HEK293 (cell line): Measurements from ENCODE around the gene ZFYVE19.

ENCODE experiments used
- CTCF ChIA-PET: fragments of 350-600 bp; formaldehyde crosslinking; extraction: SDS; loops from one replicate; lab custom pipeline; 2021; ENCODE audit warnings: antibody characterized with exemption; lab: Yijun Ruan, JAX
- POLR2A ChIA-PET: fragments of 300-600 bp; formaldehyde crosslinking; extraction: SDS; loops from one replicate; lab custom pipeline; 2020; ENCODE audit warnings: antibody characterized with exemption, inconsistent platforms; lab: Yijun Ruan, JAX
- H3K27ac ChIP-seq: fragments of 200-500 bp; sonication (Bioruptor generic); 2 replicates; pipeline ENCODE4 v1.5.1; 2014; ENCODE audit warnings: low read depth, low read length, control low read depth, inconsistent platforms; ENCODE audit errors: extremely low read depth
- H3K36me3 ChIP-seq, 2 experiments: fragments of 200-500 bp in 1 of 2; sonication (Bioruptor generic) in 1 of 2; 1 replicate in 1 of 2; 2 replicates in 1 of 2; pipeline ENCODE4 v1.5.1; 2014 to 2017; ENCODE audit warnings: inconsistent platforms in 2 of 2, low read length in 2 of 2; ENCODE audit not compliant: control insufficient read depth in 2 of 2, insufficient read depth in 1 of 2
- H3K4me1 ChIP-seq: fragments of 200-500 bp; sonication (Bioruptor generic); 2 replicates; pipeline ENCODE4 v1.5.1; 2014; ENCODE audit warnings: mild to moderate bottlenecking, low read length, inconsistent platforms; ENCODE audit not compliant: control insufficient read depth, insufficient read depth
- H3K4me3 ChIP-seq: 2 replicates; pipeline ENCODE4 v1.5.1; 2011; ENCODE audit warnings: low read depth, mild to moderate bottlenecking, control low read depth, low read length, moderate library complexity
- H3K9me3 ChIP-seq: fragments of 200-500 bp; sonication (Bioruptor generic); 2 replicates; pipeline ENCODE4 v1.5.1; 2014; ENCODE audit warnings: low read depth, low read length, inconsistent platforms; ENCODE audit not compliant: control insufficient read depth, insufficient read depth
- ELK4 ChIP-seq: IDR thresholded peaks from 2 replicates; pipeline ENCODE4 v1.6.1; 2011; ENCODE audit warnings: mild to moderate bottlenecking, low read depth, low read length, borderline replicate concordance
- KLF1 ChIP-seq: fragments of 450-650 bp; formaldehyde crosslinking; IDR thresholded peaks from 2 replicates; pipeline ENCODE4 v1.5.1; 2016; ENCODE audit warnings: missing biosample characterization, missing genetic modification characterization
- MYNN ChIP-seq: fragments of 450-650 bp; formaldehyde crosslinking; IDR thresholded peaks from 2 replicates; pipeline ENCODE4 v1.5.1; 2016; ENCODE audit warnings: missing biosample characterization, missing genetic modification characterization, borderline replicate concordance
- SCRT1 ChIP-seq: fragments of 450-650 bp; formaldehyde crosslinking; IDR thresholded peaks from 2 replicates; pipeline ENCODE4 v1.5.1; 2016; ENCODE audit warnings: missing biosample characterization, missing genetic modification characterization, borderline replicate concordance
- ZBTB10 ChIP-seq: fragments of 450-650 bp; formaldehyde crosslinking; IDR thresholded peaks from 2 replicates; pipeline ENCODE4 v1.5.1; 2016; ENCODE audit warnings: missing biosample characterization, missing genetic modification characterization
- ZFHX2 ChIP-seq: fragments of 450-650 bp; formaldehyde crosslinking; conservative IDR thresholded peaks from 2 replicates; pipeline ENCODE4 v1.5.1; 2016; ENCODE audit warnings: missing biosample characterization, missing genetic modification characterization
- ZNF174 ChIP-seq: fragments of 450-650 bp; formaldehyde crosslinking; IDR thresholded peaks from 2 replicates; pipeline ENCODE4 v1.5.0; 2017; ENCODE audit warnings: missing biosample characterization, mild to moderate bottlenecking, missing genetic modification characterization
- ZNF19 ChIP-seq: fragments of 450-650 bp; formaldehyde crosslinking; IDR thresholded peaks from 2 replicates; pipeline ENCODE4; 2016; ENCODE audit warnings: missing biosample characterization, missing genetic modification characterization, low read depth
- ZNF398 ChIP-seq: fragments of 450-650 bp; formaldehyde crosslinking; IDR thresholded peaks from 2 replicates; pipeline ENCODE4 v1.5.1; 2017; ENCODE audit warnings: missing biosample characterization, missing genetic modification characterization
- ZNF48 ChIP-seq: fragments of 450-650 bp; formaldehyde crosslinking; IDR thresholded peaks from 2 replicates; pipeline ENCODE4 v1.5.1; 2016; ENCODE audit warnings: missing biosample characterization, missing genetic modification characterization
- ZNF529 ChIP-seq: fragments of 450-650 bp; formaldehyde crosslinking; IDR thresholded peaks from 2 replicates; pipeline ENCODE4 v1.5.1; 2017; ENCODE audit warnings: missing genetic modification characterization, missing biosample characterization; ENCODE audit not compliant: insufficient replicate concordance
- ZNF560 ChIP-seq: fragments of 450-650 bp; formaldehyde crosslinking; IDR thresholded peaks from 2 replicates; pipeline ENCODE4 v1.5.1; 2017; ENCODE audit warnings: missing biosample characterization, missing genetic modification characterization, borderline replicate concordance
- ZNF623 ChIP-seq: fragments of 450-650 bp; formaldehyde crosslinking; IDR thresholded peaks from 2 replicates; pipeline ENCODE4 v1.5.1; 2016; ENCODE audit warnings: missing biosample characterization, missing genetic modification characterization
- TF ChIP-seq, protein P1 (sequence below): fragments of 450-650 bp; IDR thresholded peaks from 2 replicates; pipeline ENCODE4 v1.5.1; 2018; ENCODE audit warnings: missing biosample characterization, mild to moderate bottlenecking, missing genetic modification characterization
- TF ChIP-seq, protein P2 (sequence below): fragments of 450-650 bp; formaldehyde crosslinking; IDR thresholded peaks from 2 replicates; pipeline ENCODE4 v1.5.1; 2016; ENCODE audit warnings: missing biosample characterization, missing genetic modification characterization, borderline replicate concordance
- TF ChIP-seq, protein P3 (sequence below): fragments of 450-650 bp; formaldehyde crosslinking; IDR thresholded peaks from 2 replicates; pipeline ENCODE4 v1.5.1; 2016; ENCODE audit warnings: missing biosample characterization, missing genetic modification characterization

ZFYVE19 gene

GRCh38 chr15:40855706-40856234, 48.9 kb downstream of the ZFYVE19 start:
- H3K36me3 ChIP-seq, result peaks cover 0 to 36% of the 10 kb centered on the region in 2 experiments; a peak in 2 of 3 replicates
- POLR2A ChIA-PET, result interaction anchor here (1.6 to 2.1 kb wide), 2 partner anchors 18 to 39 kb away, joined by 4 read pairs; partner anchors contain the start of genes RHOV and VPS18
- no peaks in the 10 kb centered on the region for H3K4me1 ChIP-seq
- no peak overlapping the region for H3K4me3 ChIP-seq
- H3K27ac ChIP-seq, result no peak overlapping the region
- TF ChIP-seq ELK4 (no peak), ZNF19 (tag by site-specific recombination) (no peak), MYNN (tag by site-specific recombination) (no peak), ZNF623 (tag by site-specific recombination) (no peak), ZNF560 (no peak), KLF1 (tag by site-specific recombination) (no peak), SCRT1 (tag by site-specific recombination) (no peak), ZNF48 (tag by site-specific recombination) (no peak), ZBTB10 (tag by site-specific recombination) (no peak), ZNF529 (tag by site-specific recombination) (no peak), ZFHX2 (tag by site-specific recombination) (no peak), ZNF398 (tag by site-specific recombination) (no peak), ZNF174 (tag by site-specific recombination) (no peak)
- TF ChIP-seq, protein P1, sequence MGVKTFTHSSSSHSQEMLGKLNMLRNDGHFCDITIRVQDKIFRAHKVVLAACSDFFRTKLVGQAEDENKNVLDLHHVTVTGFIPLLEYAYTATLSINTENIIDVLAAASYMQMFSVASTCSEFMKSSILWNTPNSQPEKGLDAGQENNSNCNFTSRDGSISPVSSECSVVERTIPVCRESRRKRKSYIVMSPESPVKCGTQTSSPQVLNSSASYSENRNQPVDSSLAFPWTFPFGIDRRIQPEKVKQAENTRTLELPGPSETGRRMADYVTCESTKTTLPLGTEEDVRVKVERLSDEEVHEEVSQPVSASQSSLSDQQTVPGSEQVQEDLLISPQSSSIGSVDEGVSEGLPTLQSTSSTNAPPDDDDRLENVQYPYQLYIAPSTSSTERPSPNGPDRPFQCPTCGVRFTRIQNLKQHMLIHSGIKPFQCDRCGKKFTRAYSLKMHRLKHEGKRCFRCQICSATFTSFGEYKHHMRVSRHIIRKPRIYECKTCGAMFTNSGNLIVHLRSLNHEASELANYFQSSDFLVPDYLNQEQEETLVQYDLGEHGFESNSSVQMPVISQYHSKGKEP (tag by site-specific recombination), result no peak
- TF ChIP-seq, protein P2, sequence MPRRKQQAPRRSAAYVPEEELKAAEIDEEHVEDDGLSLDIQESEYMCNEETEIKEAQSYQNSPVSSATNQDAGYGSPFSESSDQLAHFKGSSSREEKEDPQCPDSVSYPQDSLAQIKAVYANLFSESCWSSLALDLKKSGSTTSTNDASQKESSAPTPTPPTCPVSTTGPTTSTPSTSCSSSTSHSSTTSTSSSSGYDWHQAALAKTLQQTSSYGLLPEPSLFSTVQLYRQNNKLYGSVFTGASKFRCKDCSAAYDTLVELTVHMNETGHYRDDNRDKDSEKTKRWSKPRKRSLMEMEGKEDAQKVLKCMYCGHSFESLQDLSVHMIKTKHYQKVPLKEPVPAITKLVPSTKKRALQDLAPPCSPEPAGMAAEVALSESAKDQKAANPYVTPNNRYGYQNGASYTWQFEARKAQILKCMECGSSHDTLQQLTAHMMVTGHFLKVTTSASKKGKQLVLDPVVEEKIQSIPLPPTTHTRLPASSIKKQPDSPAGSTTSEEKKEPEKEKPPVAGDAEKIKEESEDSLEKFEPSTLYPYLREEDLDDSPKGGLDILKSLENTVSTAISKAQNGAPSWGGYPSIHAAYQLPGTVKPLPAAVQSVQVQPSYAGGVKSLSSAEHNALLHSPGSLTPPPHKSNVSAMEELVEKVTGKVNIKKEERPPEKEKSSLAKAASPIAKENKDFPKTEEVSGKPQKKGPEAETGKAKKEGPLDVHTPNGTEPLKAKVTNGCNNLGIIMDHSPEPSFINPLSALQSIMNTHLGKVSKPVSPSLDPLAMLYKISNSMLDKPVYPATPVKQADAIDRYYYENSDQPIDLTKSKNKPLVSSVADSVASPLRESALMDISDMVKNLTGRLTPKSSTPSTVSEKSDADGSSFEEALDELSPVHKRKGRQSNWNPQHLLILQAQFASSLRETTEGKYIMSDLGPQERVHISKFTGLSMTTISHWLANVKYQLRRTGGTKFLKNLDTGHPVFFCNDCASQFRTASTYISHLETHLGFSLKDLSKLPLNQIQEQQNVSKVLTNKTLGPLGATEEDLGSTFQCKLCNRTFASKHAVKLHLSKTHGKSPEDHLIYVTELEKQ (tag by site-specific recombination), result no peak
- TF ChIP-seq, protein P3, sequence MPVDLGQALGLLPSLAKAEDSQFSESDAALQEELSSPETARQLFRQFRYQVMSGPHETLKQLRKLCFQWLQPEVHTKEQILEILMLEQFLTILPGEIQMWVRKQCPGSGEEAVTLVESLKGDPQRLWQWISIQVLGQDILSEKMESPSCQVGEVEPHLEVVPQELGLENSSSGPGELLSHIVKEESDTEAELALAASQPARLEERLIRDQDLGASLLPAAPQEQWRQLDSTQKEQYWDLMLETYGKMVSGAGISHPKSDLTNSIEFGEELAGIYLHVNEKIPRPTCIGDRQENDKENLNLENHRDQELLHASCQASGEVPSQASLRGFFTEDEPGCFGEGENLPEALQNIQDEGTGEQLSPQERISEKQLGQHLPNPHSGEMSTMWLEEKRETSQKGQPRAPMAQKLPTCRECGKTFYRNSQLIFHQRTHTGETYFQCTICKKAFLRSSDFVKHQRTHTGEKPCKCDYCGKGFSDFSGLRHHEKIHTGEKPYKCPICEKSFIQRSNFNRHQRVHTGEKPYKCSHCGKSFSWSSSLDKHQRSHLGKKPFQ (tag by site-specific recombination), result no peak
- TF ChIP-seq, all 188 proteins: peak for 0
- H3K9me3 ChIP-seq, result no peaks in the 10 kb centered on the region
- CTCF ChIA-PET, result interaction anchor here (0.7 to 7.7 kb wide), 6 partner anchors 7 to 293 kb away, joined by 3 to 117 read pairs (median 22); partner anchors contain the start of genes SPINT1 and VPS18
